Colonic mucosa (tissue), 4 donors: ENCODE measurements around the gene BARHL2. TPM values are rescaled to one million over a fixed set of nuclear protein-coding genes. Genes with fewer than 3 reads are reported as not detected.

Experiments used
- DNase-seq: peaks from one replicate; pipeline ENCODE4 v3.0.0-alpha.2; 2020
- H3K27ac ChIP-seq: fragments of 200-600 bp; one replicate; pipeline ENCODE4 v1.8.0; 2021
- H3K27me3 ChIP-seq: fragments of 200-600 bp; one replicate; pipeline ENCODE4 v1.8.0; 2021
- H3K36me3 ChIP-seq: fragments of 200-600 bp; one replicate; pipeline ENCODE4 v1.8.0; 2021
- H3K4me1 ChIP-seq: fragments of 200-600 bp; one replicate; pipeline ENCODE4 v1.8.0; 2021; ENCODE audit warnings: mild to moderate bottlenecking
- H3K4me3 ChIP-seq: fragments of 200-600 bp; one replicate; pipeline ENCODE4 v1.8.0; 2021
- H3K9ac ChIP-seq, 2 donors: one replicate each; pipeline ENCODE4 v1.7.0; 2013; ENCODE audit warnings: control low read depth in 2 of 2, low read depth in 2 of 2, low read length in 2 of 2
- H3K9me3 ChIP-seq: fragments of 200-600 bp; one replicate; pipeline ENCODE4 v1.8.0; 2021
- CTCF ChIP-seq: fragments of 200-600 bp; IDR thresholded peaks from one replicate; pipeline ENCODE4 v1.8.0; 2022; ENCODE audit warnings: antibody characterized with exemption, mild to moderate bottlenecking
- intact Hi-C: fragments of 100-400 bp; cut with DNase I; formaldehyde crosslinking; loops from one replicate; pipeline ENCODE4 v1.14.1; 2022
- total RNA-seq, 2 donors: library from RNA; stranded (reverse); fragmentation: NEBNext Ultra II Directional in 1 of 2; extraction: Animal tissue kit (Norgen Biotek cat#: 25700) in 1 of 2; gene quantifications; one replicate each; pipeline ENCODE4 v1.2.1, GENCODE V29; 2021
- donor health status: healthy.
- donor health status: DM: no; HTN: no; CAD: no.
- donor health status: DM: no; HTN: no; CAD: no.

Gene BARHL2
- total RNA-seq, 2 donors from 2014 or later = not detected

DNA sequence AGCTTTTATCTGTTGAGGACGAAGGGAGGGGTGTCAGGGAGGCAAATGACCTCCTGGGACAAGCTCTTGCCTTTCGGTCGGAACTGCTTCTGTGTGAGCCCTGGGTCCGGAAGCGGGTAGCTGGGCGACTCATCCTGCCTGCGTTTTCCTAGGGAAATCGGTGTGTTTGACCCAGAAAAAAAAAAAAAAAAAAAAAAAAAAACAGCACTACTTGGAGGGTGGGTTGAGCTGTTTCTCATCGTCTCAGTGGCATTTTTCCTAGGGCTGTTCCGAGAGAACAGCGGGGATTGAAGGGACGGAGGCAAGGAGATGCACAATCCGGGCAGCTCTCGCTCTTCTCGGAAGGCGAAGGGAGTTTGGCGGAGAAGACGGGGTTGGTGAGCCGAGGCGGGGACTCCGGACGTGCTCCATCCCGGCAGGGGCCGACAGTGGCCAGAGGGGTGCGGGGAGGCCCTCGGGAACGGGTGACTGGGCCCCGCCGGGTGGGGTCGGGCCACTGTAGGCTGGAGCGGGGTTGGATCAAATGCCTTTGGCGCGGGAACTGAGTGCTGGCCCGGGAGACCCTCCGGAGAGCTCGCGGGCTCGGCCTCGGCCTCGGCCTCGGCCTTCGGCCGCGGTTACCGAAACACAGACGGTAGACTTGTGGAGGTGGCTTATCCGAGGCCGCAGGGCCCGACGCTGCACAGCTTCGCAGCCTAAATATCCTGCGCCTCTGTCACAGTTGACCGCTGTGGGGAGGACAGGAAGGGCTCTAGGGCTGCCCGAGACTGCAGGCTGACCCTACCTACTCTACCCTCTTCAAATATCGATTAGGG is 2.4 kb upstream of the BARHL2 start:
- Histone ChIP-seq H3K27ac (no peak overlapping the region), H3K27me3 (peaks cover 90% of the 10 kb centered on the region), H3K4me1 (peaks cover 5% of the 10 kb centered on the region), H3K4me3 (no peak overlapping the region), H3K36me3 (no peaks in the 10 kb centered on the region), H3K9me3 (no peaks in the 10 kb centered on the region), H3K9ac (no peak overlapping the region)
- intact Hi-C loops = loop anchor here (5.0 to 10.0 kb wide), 3 partner anchors 133 to 445 kb away; no protein-coding TSS in a partner anchor
- TF ChIP-seq CTCF = no peak
- DNase-seq = no peak

GRCh38 chr1:90718411-90719329 is 1.6 kb upstream of the BARHL2 start:
- Histone ChIP-seq H3K27me3 (peaks cover 90% of the 10 kb centered on the region), H3K9me3 (no peaks in the 10 kb centered on the region), H3K4me1 (peaks cover 5% of the 10 kb centered on the region), H3K36me3 (no peaks in the 10 kb centered on the region), H3K9ac (no peak overlapping the region), H3K27ac (no peak overlapping the region), H3K4me3 (peak overlapping the region; percentile 35)
- intact Hi-C loops = no loop called here
- no peak for DNase-seq
- no peak for TF ChIP-seq CTCF

- Histone ChIP-seq H3K9me3 (no peaks in the 10 kb centered on the region), H3K9ac (no peak overlapping the region), H3K36me3 (no peaks in the 10 kb centered on the region), H3K27ac (no peak overlapping the region), H3K27me3 (peaks cover 90% of the 10 kb centered on the region), H3K4me3 (peak overlapping the region; percentile 35), H3K4me1 (peaks cover 5% of the 10 kb centered on the region)
- DNase-seq = peak; percentile 39
- no peak for TF ChIP-seq CTCF
- intact Hi-C loops = no loop called here
Measured at GRCh38 chr1:90717665-90718410, 736 bp upstream of the BARHL2 start.

GRCh38 chr1:90717356-90717664 is 208 bp upstream of the BARHL2 start:
- no peak overlapping the region for H3K27ac ChIP-seq
- no peak overlapping the region for H3K9ac ChIP-seq
- H3K4me1 ChIP-seq = peaks cover 5% of the 10 kb centered on the region
- H3K27me3 ChIP-seq = peaks cover 90% of the 10 kb centered on the region
- intact Hi-C loops = no loop called here
- H3K36me3 ChIP-seq = no peaks in the 10 kb centered on the region
- DNase-seq = no peak
- H3K4me3 ChIP-seq = peak overlapping the region; percentile 35
- H3K9me3 ChIP-seq = no peaks in the 10 kb centered on the region
- no peak for TF ChIP-seq CTCF

DNA sequence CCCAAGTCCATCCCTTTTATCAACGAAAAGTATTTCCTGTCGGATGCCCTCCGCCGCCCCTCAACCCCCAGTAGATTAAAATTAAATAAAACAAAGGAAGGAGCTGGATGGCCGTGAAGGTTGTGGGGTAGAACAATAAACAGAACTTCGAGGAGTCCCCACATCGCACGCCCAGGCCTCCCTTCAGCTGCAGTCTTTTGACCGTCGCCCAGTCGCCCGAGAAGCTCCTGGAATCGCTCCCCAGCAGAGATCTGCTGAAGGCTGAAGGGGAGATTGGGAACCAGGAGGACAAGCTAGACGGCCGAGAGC is 905 bp downstream of the BARHL2 start:
- no peak for TF ChIP-seq CTCF
- Histone ChIP-seq H3K4me3 (no peak overlapping the region), H3K9me3 (no peaks in the 10 kb centered on the region), H3K9ac (no peak overlapping the region), H3K27ac (no peak overlapping the region), H3K4me1 (peaks cover 5% of the 10 kb centered on the region), H3K27me3 (peaks cover 91% of the 10 kb centered on the region), H3K36me3 (no peaks in the 10 kb centered on the region)
- intact Hi-C loops = no loop called here
- no peak for DNase-seq
